ENCODE data around the gene FAM13A.
A peak's percentile ranks its signal among the peaks of the same experiment; 100 is the strongest.

Gene FAM13A

DNA sequence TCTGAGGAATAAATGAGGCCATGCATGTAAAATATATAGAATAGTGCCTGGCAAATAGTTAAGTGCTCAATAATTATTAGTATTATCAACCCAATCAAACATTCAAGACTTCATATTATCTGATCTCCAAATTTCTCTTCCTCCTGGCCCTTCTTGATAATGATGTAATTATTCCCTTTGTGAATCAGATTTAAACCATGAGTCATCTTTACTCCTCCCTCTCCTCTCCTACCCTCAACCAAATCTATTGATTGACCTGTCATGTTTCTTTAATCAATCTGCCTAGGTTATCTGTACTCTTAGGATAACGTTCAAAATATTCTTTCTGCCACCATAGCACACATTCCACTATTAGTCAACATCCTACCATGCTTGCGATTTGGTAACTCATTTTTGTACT is 229.5 kb downstream of the FAM13A start:
- H4K8ac ChIP-seq (ENCODE audit: low read depth, low read length) = no peak overlapping the region
- H3K14ac ChIP-seq (ENCODE audit: low read length) = no peak overlapping the region
- H2BK5ac ChIP-seq (ENCODE audit: low read length) = no peak overlapping the region
- H3K4ac ChIP-seq (ENCODE audit: low read length) = no peak overlapping the region
- no peaks in the 10 kb centered on the region for H3K36me3 ChIP-seq (replicated peaks in 1 of 2; ENCODE audit: control insufficient read depth in 2 of 2, insufficient read depth in 2 of 2, low read length in 2 of 2)
- H3K18ac ChIP-seq (ENCODE audit: low read length) = no peak overlapping the region
- H3K4me2 ChIP-seq (ENCODE audit: insufficient read depth, low read length, poor library complexity, severe bottlenecking) = no peak overlapping the region
- no peak overlapping the region for H3K27ac ChIP-seq (replicated peaks; ENCODE audit: low read length)
- H2AK5ac ChIP-seq (ENCODE audit: low read depth, low read length) = no peak overlapping the region
- H2BK120ac ChIP-seq (ENCODE audit: low read depth, low read length) = no peak overlapping the region
- no peak overlapping the region for H3K9ac ChIP-seq (ENCODE audit: low read depth, low read length, poor library complexity)
- no peak overlapping the region for H2AFZ ChIP-seq (ENCODE audit: low read length)
- peaks cover 0 to 3% of the 10 kb centered on the region in 2 donors for H3K4me1 ChIP-seq (ENCODE audit: control insufficient read depth in 2 of 2, insufficient read depth in 1 of 2, low read depth in 1 of 2, low read length in 2 of 2)
- no peaks in the 10 kb centered on the region for H3K9me3 ChIP-seq (replicated peaks in 1 of 2; ENCODE audit: control insufficient read depth in 2 of 2, insufficient read depth in 1 of 2, low read depth in 1 of 2, low read length in 2 of 2)
- WGBS, 2 donors (ENCODE audit: extremely low coverage in 2 of 2, insufficient read length in 2 of 2, insufficient replicate concordance in 1 of 2) = no CpG with 5 or more reads among the region's 2 CpGs
- no peak overlapping the region for H2BK15ac ChIP-seq (ENCODE audit: low read length)
- no peak for DNase-seq (ENCODE audit: low spot score)
- H4K91ac ChIP-seq (ENCODE audit: low read depth, low read length, poor library complexity) = no peak overlapping the region
- no peak overlapping the region for H2BK12ac ChIP-seq (ENCODE audit: low read length)
- H3K4me3 ChIP-seq (ENCODE audit: low read length in 2 of 2) = no peak overlapping the region
- H3K23ac ChIP-seq (ENCODE audit: low read depth, low read length, poor library complexity) = no peak overlapping the region
- H3K27me3 ChIP-seq (ENCODE audit: control insufficient read depth in 3 of 3, insufficient read depth in 3 of 3, low read depth in 1 of 3, low read length in 3 of 3) = no peaks in the 10 kb centered on the region
- H3K79me1 ChIP-seq (ENCODE audit: low read depth, low read length) = no peaks in the 10 kb centered on the region

DNA sequence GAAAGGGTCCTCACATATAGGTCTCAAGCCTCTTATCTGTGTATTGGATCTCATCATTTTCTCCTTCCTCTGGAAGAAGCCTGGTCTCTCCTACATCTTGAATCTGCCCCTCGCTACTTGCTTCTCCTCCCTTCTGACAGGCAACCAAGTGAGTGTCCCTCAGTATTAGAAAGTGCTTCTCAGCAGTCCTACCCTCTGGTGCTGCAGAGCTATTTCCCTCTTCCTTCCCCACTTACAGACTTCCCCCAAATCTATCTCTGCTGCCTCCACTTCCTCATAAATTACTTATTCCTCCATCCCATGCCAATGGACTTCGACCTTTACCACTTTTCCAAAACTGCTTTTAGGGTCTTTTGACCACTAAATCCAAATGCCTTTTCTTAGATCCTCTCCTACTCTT is 230.2 kb downstream of the FAM13A start:
- DNase-seq (ENCODE audit: low spot score) = no peak
- Histone ChIP-seq H3K9ac (ENCODE audit: low read depth, low read length, poor library complexity) (no peak overlapping the region), H2AFZ (ENCODE audit: low read length) (no peak overlapping the region), H2BK5ac (ENCODE audit: low read length) (no peak overlapping the region), H4K91ac (ENCODE audit: low read depth, low read length, poor library complexity) (no peak overlapping the region), H3K27me3 (ENCODE audit: control insufficient read depth in 3 of 3, insufficient read depth in 3 of 3, low read depth in 1 of 3, low read length in 3 of 3) (no peaks in the 10 kb centered on the region), H3K18ac (ENCODE audit: low read length) (no peak overlapping the region), H2BK120ac (ENCODE audit: low read depth, low read length) (no peak overlapping the region), H3K79me1 (ENCODE audit: low read depth, low read length) (no peaks in the 10 kb centered on the region), H3K36me3 (replicated peaks in 1 of 2; ENCODE audit: control insufficient read depth in 2 of 2, insufficient read depth in 2 of 2, low read length in 2 of 2) (no peaks in the 10 kb centered on the region), H3K14ac (ENCODE audit: low read length) (no peak overlapping the region), H2AK5ac (ENCODE audit: low read depth, low read length) (no peak overlapping the region), H3K27ac (replicated peaks; ENCODE audit: low read length) (no peak overlapping the region), H4K8ac (ENCODE audit: low read depth, low read length) (no peak overlapping the region), H3K23ac (ENCODE audit: low read depth, low read length, poor library complexity) (no peak overlapping the region), H3K4me2 (ENCODE audit: insufficient read depth, low read length, poor library complexity, severe bottlenecking) (no peak overlapping the region), H3K4ac (ENCODE audit: low read length) (no peak overlapping the region), H3K4me3 (ENCODE audit: low read length in 2 of 2) (no peak overlapping the region), H2BK15ac (ENCODE audit: low read length) (no peak overlapping the region), H3K9me3 (replicated peaks in 1 of 2; ENCODE audit: control insufficient read depth in 2 of 2, insufficient read depth in 1 of 2, low read depth in 1 of 2, low read length in 2 of 2) (no peaks in the 10 kb centered on the region), H3K4me1 (ENCODE audit: control insufficient read depth in 2 of 2, insufficient read depth in 1 of 2, low read depth in 1 of 2, low read length in 2 of 2) (peaks cover 3 to 6% of the 10 kb centered on the region in 2 donors), H2BK12ac (ENCODE audit: low read length) (no peak overlapping the region)
- WGBS, 2 donors (ENCODE audit: extremely low coverage in 2 of 2, insufficient read length in 2 of 2, insufficient replicate concordance in 1 of 2) = no CpG with 5 or more reads among the region's 2 CpGs

DNA sequence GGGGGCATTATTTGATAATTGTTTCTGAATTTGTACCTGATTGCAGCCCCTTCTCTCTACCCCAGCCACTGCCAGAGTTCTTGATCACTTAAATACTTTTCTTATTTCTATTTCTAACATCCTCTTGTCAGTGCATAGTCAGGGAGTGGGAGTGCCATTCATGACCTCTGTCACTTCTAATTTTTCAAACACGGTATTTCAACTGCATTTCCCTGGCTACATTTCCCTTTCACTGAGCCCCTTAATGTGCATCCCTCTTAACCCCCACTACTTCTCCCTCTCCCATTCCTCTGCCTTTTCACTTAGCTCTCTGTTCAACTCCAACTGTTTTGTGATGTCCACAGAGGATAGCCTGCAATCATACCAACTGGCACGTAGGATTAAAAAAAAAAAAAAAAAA is 231.1 kb downstream of the FAM13A start:
- Histone ChIP-seq H3K23ac (ENCODE audit: low read depth, low read length, poor library complexity) (no peak overlapping the region), H3K9ac (ENCODE audit: low read depth, low read length, poor library complexity) (no peak overlapping the region), H3K18ac (ENCODE audit: low read length) (no peak overlapping the region), H2AFZ (ENCODE audit: low read length) (no peak overlapping the region), H3K9me3 (replicated peaks in 1 of 2; ENCODE audit: control insufficient read depth in 2 of 2, insufficient read depth in 1 of 2, low read depth in 1 of 2, low read length in 2 of 2) (no peaks in the 10 kb centered on the region), H3K36me3 (replicated peaks in 1 of 2; ENCODE audit: control insufficient read depth in 2 of 2, insufficient read depth in 2 of 2, low read length in 2 of 2) (no peaks in the 10 kb centered on the region), H2BK15ac (ENCODE audit: low read length) (no peak overlapping the region), H3K4me3 (ENCODE audit: low read length in 2 of 2) (no peak overlapping the region), H2AK5ac (ENCODE audit: low read depth, low read length) (no peak overlapping the region), H3K4ac (ENCODE audit: low read length) (no peak overlapping the region), H3K27ac (replicated peaks; ENCODE audit: low read length) (no peak overlapping the region), H3K79me1 (ENCODE audit: low read depth, low read length) (no peaks in the 10 kb centered on the region), H3K4me2 (ENCODE audit: insufficient read depth, low read length, poor library complexity, severe bottlenecking) (no peak overlapping the region), H3K14ac (ENCODE audit: low read length) (no peak overlapping the region), H2BK120ac (ENCODE audit: low read depth, low read length) (no peak overlapping the region), H4K91ac (ENCODE audit: low read depth, low read length, poor library complexity) (no peak overlapping the region), H2BK5ac (ENCODE audit: low read length) (no peak overlapping the region), H2BK12ac (ENCODE audit: low read length) (no peak overlapping the region), H3K27me3 (ENCODE audit: control insufficient read depth in 3 of 3, insufficient read depth in 3 of 3, low read depth in 1 of 3, low read length in 3 of 3) (no peaks in the 10 kb centered on the region), H4K8ac (ENCODE audit: low read depth, low read length) (no peak overlapping the region), H3K4me1 (ENCODE audit: control insufficient read depth in 2 of 2, insufficient read depth in 1 of 2, low read depth in 1 of 2, low read length in 2 of 2) (peaks cover 5 to 11% of the 10 kb centered on the region in 2 donors)
- no CpG with 5 or more reads among the region's 2 CpGs for WGBS, 2 donors (ENCODE audit: extremely low coverage in 2 of 2, insufficient read length in 2 of 2, insufficient replicate concordance in 1 of 2)
- no peak for DNase-seq (ENCODE audit: low spot score)

DNA sequence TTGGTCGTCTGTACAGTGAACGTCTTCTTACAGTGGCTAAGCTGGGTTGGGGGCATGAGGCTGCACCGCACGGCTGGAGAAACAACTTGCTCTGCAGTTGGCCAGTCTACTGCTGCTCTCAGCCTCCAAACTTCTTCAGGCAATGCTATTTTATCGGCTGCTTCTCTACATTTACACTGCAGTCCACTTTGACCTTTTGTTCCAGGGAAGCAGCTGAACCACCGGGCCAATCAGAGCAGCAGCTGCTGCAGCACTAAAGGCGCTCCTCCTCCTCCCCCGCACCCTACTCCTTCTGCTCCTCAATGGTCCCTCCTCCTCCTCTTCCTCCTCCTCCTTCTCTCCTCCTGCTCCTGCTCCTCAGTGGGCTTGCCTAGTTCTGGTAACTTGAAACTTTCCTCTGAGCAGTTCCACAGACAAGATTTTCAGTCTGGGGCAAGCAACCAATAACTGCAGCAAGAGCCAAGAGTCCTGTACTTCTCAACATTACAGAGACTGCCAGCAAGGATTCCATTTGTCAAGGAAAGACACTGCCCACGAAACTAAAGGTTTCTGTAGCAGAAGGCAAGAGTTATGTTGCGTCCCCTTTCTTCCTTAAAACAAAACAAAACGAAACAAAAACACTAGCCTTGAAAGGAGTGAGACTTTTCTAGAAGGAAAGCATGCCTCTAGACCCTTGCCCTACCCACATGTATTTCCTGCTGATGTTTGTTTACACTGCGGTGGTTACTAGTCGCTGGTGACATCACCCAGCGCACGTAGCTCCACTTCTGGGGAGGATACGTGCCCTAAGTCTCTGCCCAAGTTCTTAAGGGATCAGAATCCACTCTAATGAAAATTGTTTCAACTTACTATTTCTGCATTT is 233.7 kb downstream of the FAM13A start:
- Histone ChIP-seq H3K4ac (ENCODE audit: low read length) (no peak overlapping the region), H3K4me2 (ENCODE audit: insufficient read depth, low read length, poor library complexity, severe bottlenecking) (peak overlapping the region; percentile 61), H2BK12ac (ENCODE audit: low read length) (no peak overlapping the region), H3K27ac (replicated peaks; ENCODE audit: low read length) (peak overlapping the region; percentile 88), H3K9me3 (replicated peaks in 1 of 2; ENCODE audit: control insufficient read depth in 2 of 2, insufficient read depth in 1 of 2, low read depth in 1 of 2, low read length in 2 of 2) (no peaks in the 10 kb centered on the region), H2BK15ac (ENCODE audit: low read length) (no peak overlapping the region), H3K27me3 (ENCODE audit: control insufficient read depth in 3 of 3, insufficient read depth in 3 of 3, low read depth in 1 of 3, low read length in 3 of 3) (no peaks in the 10 kb centered on the region), H2BK120ac (ENCODE audit: low read depth, low read length) (no peak overlapping the region), H3K14ac (ENCODE audit: low read length) (no peak overlapping the region), H2AK5ac (ENCODE audit: low read depth, low read length) (no peak overlapping the region), H2BK5ac (ENCODE audit: low read length) (no peak overlapping the region), H3K79me1 (ENCODE audit: low read depth, low read length) (peaks cover 2% of the 10 kb centered on the region), H2AFZ (ENCODE audit: low read length) (peak overlapping the region; percentile 84), H3K18ac (ENCODE audit: low read length) (peak overlapping the region; percentile 69), H3K9ac (ENCODE audit: low read depth, low read length, poor library complexity) (no peak overlapping the region), H3K23ac (ENCODE audit: low read depth, low read length, poor library complexity) (no peak overlapping the region), H4K8ac (ENCODE audit: low read depth, low read length) (no peak overlapping the region), H3K36me3 (replicated peaks in 1 of 2; ENCODE audit: control insufficient read depth in 2 of 2, insufficient read depth in 2 of 2, low read length in 2 of 2) (no peaks in the 10 kb centered on the region), H4K91ac (ENCODE audit: low read depth, low read length, poor library complexity) (no peak overlapping the region), H3K4me3 (ENCODE audit: low read length in 2 of 2) (peak overlapping the region; percentile 57 to 73), H3K4me1 (ENCODE audit: control insufficient read depth in 2 of 2, insufficient read depth in 1 of 2, low read depth in 1 of 2, low read length in 2 of 2) (peaks cover 3 to 12% of the 10 kb centered on the region in 2 donors)
- DNase-seq (ENCODE audit: low spot score) = peak; percentile 71
- no CpG with 5 or more reads among the region's 16 CpGs for WGBS, 2 donors (ENCODE audit: extremely low coverage in 2 of 2, insufficient read length in 2 of 2, insufficient replicate concordance in 1 of 2)
